ENCODE results near the gene OR10H1. TPM values are rescaled to one million over a fixed set of nuclear protein-coding genes. Genes with fewer than 3 reads are reported as not detected.

Gene OR10H1
- polyA plus RNA-seq, 3 donors: not detected

DNA sequence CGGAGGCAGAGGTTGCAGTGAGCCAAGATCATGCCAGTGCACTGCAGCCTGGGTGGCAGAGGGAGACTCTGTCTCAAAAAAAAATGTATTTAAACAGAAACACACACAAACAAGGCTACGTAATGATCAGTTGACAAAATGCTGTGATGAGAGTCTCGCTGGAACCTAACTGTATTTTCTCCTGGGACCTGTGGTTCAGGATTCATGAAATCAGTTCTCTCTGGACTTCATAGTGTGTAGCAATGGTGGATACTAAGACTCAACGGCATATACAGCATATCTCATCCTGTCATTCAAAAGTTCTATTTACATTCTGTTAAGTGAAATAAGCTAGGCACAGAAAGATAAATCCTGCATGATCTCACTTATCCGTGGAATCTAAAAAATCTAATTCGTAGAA, 45.1 kb upstream of the OR10H1 start:
- Mint-ChIP-seq H3K36me3 (no peaks in the 10 kb centered on the region), H3K4me3 (no peak overlapping the region), H3K4me1 (peaks cover 11% of the 10 kb centered on the region)

GRCh38 chr19:15859187-15859586, 43.7 kb upstream of the OR10H1 start:
- no peak overlapping the region for H3K4me3 Mint-ChIP-seq
- H3K27me3 Mint-ChIP-seq (ENCODE audit: low read depth in 3 of 3): peaks cover 1 to 13% (median 2%) of the 10 kb centered on the region in 3 donors
- no peak for TF ChIP-seq CTCF (IDR thresholded peaks at IDR 0.05)
- no peaks in the 10 kb centered on the region for H3K36me3 ChIP-seq (replicated peaks in 1 of 2; ENCODE audit: control insufficient read depth in 1 of 2, insufficient read depth in 2 of 2, low read length in 2 of 2)
- no peak overlapping the region for H3K4me3 ChIP-seq (replicated peaks in 1 of 3; ENCODE audit: low read depth in 2 of 3, low read length in 3 of 3)
- H3K36me3 Mint-ChIP-seq: no peaks in the 10 kb centered on the region
- H3K27ac ChIP-seq (ENCODE audit: low read depth in 1 of 2, low read length in 2 of 2): no peak overlapping the region
- no peaks in the 10 kb centered on the region for H4K20me1 ChIP-seq (ENCODE audit: insufficient read depth, low read length)
- H3K9me3 Mint-ChIP-seq: peaks cover 0 to 2% (median 0%) of the 10 kb centered on the region in 7 donors
- H3K79me2 ChIP-seq (ENCODE audit: insufficient read depth, low read length): no peaks in the 10 kb centered on the region
- no peak overlapping the region for H3K9ac ChIP-seq (ENCODE audit: insufficient read depth, low read length, poor library complexity, severe bottlenecking)
- no peak overlapping the region for H3K4me2 ChIP-seq (replicated peaks; ENCODE audit: extremely low read depth, low read length, poor library complexity, severe bottlenecking)
- peaks cover 4% of the 10 kb centered on the region for H3K4me1 Mint-ChIP-seq
- H2AFZ ChIP-seq (ENCODE audit: insufficient read depth, low read depth, low read length, poor library complexity, severe bottlenecking): no peak overlapping the region
- H3K27me3 ChIP-seq (ENCODE audit: control insufficient read depth in 2 of 2, insufficient read depth in 2 of 2, low read length in 2 of 2): no peaks in the 10 kb centered on the region
- DNase-seq: no peak
- no peaks in the 10 kb centered on the region for H3K9me3 ChIP-seq (replicated peaks in 1 of 2; ENCODE audit: control insufficient read depth in 1 of 2, insufficient read depth in 1 of 2, low read length in 2 of 2)
- no peaks in the 10 kb centered on the region for H3K4me1 ChIP-seq (ENCODE audit: control insufficient read depth in 1 of 2, insufficient read depth in 2 of 2, low read length in 2 of 2)
- H3K27ac Mint-ChIP-seq: no peak overlapping the region
- 100% methylated on average over 1 of the region's 6 CpGs for WGBS (ENCODE audit: insufficient coverage)
- intact Hi-C loops (cut with micrococcal nuclease): no loop called here

More for the DNA sequence above, 45.1 kb upstream of the OR10H1 start:
- H3K4me3 ChIP-seq (replicated peaks in 1 of 3; ENCODE audit: low read depth in 2 of 3, low read length in 3 of 3): no peak overlapping the region
- DNase-seq: no peak
- H3K27me3 ChIP-seq (ENCODE audit: control insufficient read depth in 2 of 2, insufficient read depth in 2 of 2, low read length in 2 of 2): no peaks in the 10 kb centered on the region
- no peak for TF ChIP-seq CTCF (IDR thresholded peaks at IDR 0.05)
- no peak overlapping the region for H2AFZ ChIP-seq (ENCODE audit: insufficient read depth, low read depth, low read length, poor library complexity, severe bottlenecking)
- no peaks in the 10 kb centered on the region for H3K36me3 ChIP-seq (replicated peaks in 1 of 2; ENCODE audit: control insufficient read depth in 1 of 2, insufficient read depth in 2 of 2, low read length in 2 of 2)
- intact Hi-C loops (cut with micrococcal nuclease): no loop called here
- no peak overlapping the region for H3K27ac ChIP-seq (ENCODE audit: low read depth in 1 of 2, low read length in 2 of 2)
- H3K27me3 Mint-ChIP-seq (ENCODE audit: low read depth in 3 of 3): peaks cover 1 to 13% (median 2%) of the 10 kb centered on the region in 3 donors
- no peaks in the 10 kb centered on the region for H3K4me1 ChIP-seq (ENCODE audit: control insufficient read depth in 1 of 2, insufficient read depth in 2 of 2, low read length in 2 of 2)
- H3K27ac Mint-ChIP-seq: no peak overlapping the region
- no peak overlapping the region for H3K4me2 ChIP-seq (replicated peaks; ENCODE audit: extremely low read depth, low read length, poor library complexity, severe bottlenecking)
- WGBS (ENCODE audit: insufficient coverage): no CpG with 5 or more reads among the region's 6 CpGs
- no peaks in the 10 kb centered on the region for H4K20me1 ChIP-seq (ENCODE audit: insufficient read depth, low read length)
- H3K9ac ChIP-seq (ENCODE audit: insufficient read depth, low read length, poor library complexity, severe bottlenecking): no peak overlapping the region
- peaks cover 0 to 2% (median 0%) of the 10 kb centered on the region in 7 donors for H3K9me3 Mint-ChIP-seq
- H3K79me2 ChIP-seq (ENCODE audit: insufficient read depth, low read length): no peaks in the 10 kb centered on the region
- no peaks in the 10 kb centered on the region for H3K9me3 ChIP-seq (replicated peaks in 1 of 2; ENCODE audit: control insufficient read depth in 1 of 2, insufficient read depth in 1 of 2, low read length in 2 of 2)
